ENCODE data around the gene TXNL4B.
"Not testable (repeated sequence)": the region's sequence is repeated elsewhere in the genome, so short reads cannot be mapped to it uniquely, and the experiment has no call there.

The TXNL4B gene

GRCh38 chr16:72072514-72073342, 20.7 kb downstream of the TXNL4B start:
- DNase-seq (ENCODE audit: low spot score) = no peak

GRCh38 chr16:72068930-72069329, 24.5 kb downstream of the TXNL4B start:
- no peak for DNase-seq (ENCODE audit: low spot score)

- DNase-seq (ENCODE audit: low spot score) = peak; percentile 76
These were observed 26.7 kb downstream of the TXNL4B start for GRCh38 chr16:72066747-72067146.

DNA sequence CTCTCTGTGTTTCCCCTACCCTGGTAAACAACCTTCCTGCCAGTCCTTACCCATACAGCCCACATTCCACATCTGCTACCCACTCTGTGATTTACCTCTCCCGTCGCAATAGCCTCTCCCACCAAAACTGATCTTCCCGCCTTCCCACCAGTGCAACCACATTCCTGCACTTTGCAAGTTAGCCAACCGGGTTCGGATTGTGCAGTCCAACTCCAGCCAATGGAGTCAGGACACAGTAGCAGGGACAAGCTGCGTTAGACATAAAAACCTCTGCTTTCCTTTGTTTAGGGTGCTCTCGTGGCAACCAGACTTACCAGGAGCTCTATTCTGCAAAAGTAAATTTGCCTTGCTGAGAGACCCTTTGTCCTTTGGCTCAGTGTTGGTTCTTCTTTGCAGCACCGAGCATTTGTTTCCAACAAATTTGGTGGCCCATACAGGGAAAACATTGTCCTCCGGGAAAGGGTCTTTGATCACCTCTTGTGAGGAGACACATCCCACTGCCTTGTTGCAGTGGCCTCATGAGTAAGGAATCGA, 29.0 kb downstream of the TXNL4B start:
- DNase-seq (ENCODE audit: low spot score) = no peak

GRCh38 chr16:72061564-72061963, 31.9 kb downstream of the TXNL4B start:
- DNase-seq (ENCODE audit: low spot score) = no peak

- no peak for DNase-seq (ENCODE audit: low spot score)
These were observed 33.0 kb downstream of the TXNL4B start for GRCh38 chr16:72060405-72060804.

- not testable (repeated sequence) for DNase-seq (ENCODE audit: low spot score)
These were observed 34.4 kb downstream of the TXNL4B start for GRCh38 chr16:72059060-72059459.

- DNase-seq (ENCODE audit: low spot score) = not testable (repeated sequence)
These were observed 36.1 kb downstream of the TXNL4B start for GRCh38 chr16:72057313-72057712.

- DNase-seq (ENCODE audit: low spot score) = no peak
These were observed 37.5 kb downstream of the TXNL4B start for GRCh38 chr16:72055911-72056310.

GRCh38 chr16:72054254-72054847, 39.1 kb downstream of the TXNL4B start, which contains the start of gene HP:
Gene HP (plus strand): TSS chr16:72054505. CDS start chr16:72054653, 148 bp downstream.
- DNase-seq (ENCODE audit: low spot score) = not testable (repeated sequence)

DNA sequence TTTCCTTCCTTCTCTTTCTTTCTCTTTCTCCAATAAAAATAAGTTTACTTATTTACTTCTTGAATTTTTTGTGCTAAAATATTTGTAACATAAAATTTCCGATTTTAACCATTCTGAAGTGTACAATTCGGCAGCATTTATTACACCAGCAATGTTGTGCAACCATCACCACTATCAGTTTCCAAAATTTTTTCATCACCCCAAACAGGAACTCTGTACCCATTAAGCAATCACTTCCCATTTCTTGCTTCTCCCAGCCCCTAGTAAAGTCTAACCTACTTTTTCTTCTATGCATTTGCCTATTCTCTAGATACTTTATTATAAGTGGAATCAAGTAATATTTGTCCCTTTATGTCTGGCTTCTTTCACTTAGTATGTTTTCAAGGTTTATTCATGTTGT, 41.6 kb downstream of the TXNL4B start:
- DNase-seq (ENCODE audit: low spot score) = no peak

- no peak for DNase-seq (ENCODE audit: low spot score)
These were observed 42.5 kb downstream of the TXNL4B start for GRCh38 chr16:72050769-72051464.

DNA sequence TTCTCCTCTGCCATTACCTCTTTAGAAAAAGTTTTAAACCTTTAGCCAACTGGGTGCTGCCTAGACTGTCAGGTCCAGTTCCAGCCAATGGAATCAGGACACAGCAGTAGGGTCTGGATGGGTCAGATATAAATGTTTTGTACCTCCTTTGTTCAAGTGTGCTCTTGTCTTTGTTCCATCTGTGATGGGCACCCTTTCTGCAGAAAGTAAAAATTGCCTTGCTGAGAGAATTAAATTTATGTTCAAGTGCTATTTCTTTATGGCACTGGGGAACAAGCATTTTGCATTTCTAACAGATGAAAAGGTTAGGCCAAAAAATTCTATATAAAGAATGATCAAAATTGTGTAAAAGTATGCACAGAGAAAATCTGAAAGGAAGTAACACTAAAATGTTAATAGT, 44.3 kb downstream of the TXNL4B start:
- no peak for DNase-seq (ENCODE audit: low spot score)

GRCh38 chr16:72044825-72045359, 48.5 kb downstream of the TXNL4B start:
- DNase-seq (ENCODE audit: low spot score) = no peak

DNA sequence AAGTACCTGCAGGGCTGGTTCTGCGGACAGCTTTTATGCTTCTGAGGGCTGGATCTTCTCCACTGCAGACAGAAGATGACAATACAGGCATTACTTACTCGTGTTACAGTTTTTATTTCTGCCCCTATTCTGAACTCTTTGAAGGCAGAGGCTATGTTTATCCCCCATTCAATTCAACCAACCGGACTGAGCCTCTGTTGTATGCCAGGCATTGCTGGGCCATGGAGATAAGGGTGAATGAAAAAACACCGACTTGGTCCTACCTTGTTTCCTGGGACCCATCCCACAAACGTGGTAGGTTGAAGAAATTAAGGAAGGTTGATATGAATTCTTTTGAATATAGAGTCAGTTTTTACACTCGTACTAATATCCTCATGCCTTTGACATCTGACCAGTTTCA, 49.1 kb downstream of the TXNL4B start:
- no peak for DNase-seq (ENCODE audit: low spot score)

- DNase-seq (ENCODE audit: low spot score) = no peak
These were observed 49.9 kb downstream of the TXNL4B start for GRCh38 chr16:72043539-72043938.

- DNase-seq (ENCODE audit: low spot score) = no peak
These were observed 50.4 kb downstream of the TXNL4B start for GRCh38 chr16:72043058-72043457.

GRCh38 chr16:72042157-72042660, 51.2 kb downstream of the TXNL4B start:
- DNase-seq (ENCODE audit: low spot score) = no peak

- DNase-seq (ENCODE audit: low spot score) = no peak
These were observed 57.3 kb downstream of the TXNL4B start for GRCh38 chr16:72036098-72036497.
